Keratinocyte (primary cell): ENCODE results near the gene FBXW7.

ENCODE experiments used
- EZH2 ChIP-seq: IDR thresholded peaks from one replicate; pipeline ENCODE4 v1.6.1; 2012; ENCODE audit warnings: inconsistent platforms, mild to moderate bottlenecking, low read length, moderate library complexity
- TF ChIP-seq, protein P1 (sequence below), 3 experiments: IDR thresholded peaks in 1 of 3; conservative IDR thresholded peaks in 1 of 3; optimal IDR thresholded peaks in 1 of 3; 2 replicates in 2 of 3; 3 replicates in 1 of 3; pipeline versions ENCODE3 to v1.5.1; 2011; ENCODE audit warnings: low read length in 3 of 3, mild to moderate bottlenecking in 3 of 3, moderate library complexity in 2 of 3, control low read depth in 1 of 3, inconsistent platforms in 1 of 3; ENCODE audit not compliant: insufficient read depth in 2 of 3; ENCODE audit errors: extremely low read depth in 1 of 3

- TF ChIP-seq, protein P1, sequence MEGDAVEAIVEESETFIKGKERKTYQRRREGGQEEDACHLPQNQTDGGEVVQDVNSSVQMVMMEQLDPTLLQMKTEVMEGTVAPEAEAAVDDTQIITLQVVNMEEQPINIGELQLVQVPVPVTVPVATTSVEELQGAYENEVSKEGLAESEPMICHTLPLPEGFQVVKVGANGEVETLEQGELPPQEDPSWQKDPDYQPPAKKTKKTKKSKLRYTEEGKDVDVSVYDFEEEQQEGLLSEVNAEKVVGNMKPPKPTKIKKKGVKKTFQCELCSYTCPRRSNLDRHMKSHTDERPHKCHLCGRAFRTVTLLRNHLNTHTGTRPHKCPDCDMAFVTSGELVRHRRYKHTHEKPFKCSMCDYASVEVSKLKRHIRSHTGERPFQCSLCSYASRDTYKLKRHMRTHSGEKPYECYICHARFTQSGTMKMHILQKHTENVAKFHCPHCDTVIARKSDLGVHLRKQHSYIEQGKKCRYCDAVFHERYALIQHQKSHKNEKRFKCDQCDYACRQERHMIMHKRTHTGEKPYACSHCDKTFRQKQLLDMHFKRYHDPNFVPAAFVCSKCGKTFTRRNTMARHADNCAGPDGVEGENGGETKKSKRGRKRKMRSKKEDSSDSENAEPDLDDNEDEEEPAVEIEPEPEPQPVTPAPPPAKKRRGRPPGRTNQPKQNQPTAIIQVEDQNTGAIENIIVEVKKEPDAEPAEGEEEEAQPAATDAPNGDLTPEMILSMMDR (optimal IDR thresholded peaks at IDR 0.05 in 1 of 3, IDR thresholded peaks at IDR 0.05 in 1 of 3, conservative IDR thresholded peaks at IDR 0.05 in 1 of 3; ENCODE audit: extremely low read depth in 1 of 3, insufficient read depth in 2 of 3, low read length in 3 of 3) = no peak
- no peak for TF ChIP-seq EZH2
These were observed 231.7 kb downstream of the FBXW7 start for GRCh38 chr4:152304220-152304619.
